Pericardium fibroblast (primary cell): ENCODE results near the gene LIPT2. TPM values are rescaled to one million over a fixed set of nuclear protein-coding genes. Genes with fewer than 3 reads are reported as not detected.

ENCODE experiments used
- total RNA-seq: library from RNA; depleted of rRNA; stranded (reverse); fragments of >200 nt; gene quantifications from 2 replicates; pipeline ENCODE4 v1.2.3, GENCODE V29; 2015

LIPT2 gene
- 0.68 and 7.5 TPM in 2 replicates for total RNA-seq

DNA sequence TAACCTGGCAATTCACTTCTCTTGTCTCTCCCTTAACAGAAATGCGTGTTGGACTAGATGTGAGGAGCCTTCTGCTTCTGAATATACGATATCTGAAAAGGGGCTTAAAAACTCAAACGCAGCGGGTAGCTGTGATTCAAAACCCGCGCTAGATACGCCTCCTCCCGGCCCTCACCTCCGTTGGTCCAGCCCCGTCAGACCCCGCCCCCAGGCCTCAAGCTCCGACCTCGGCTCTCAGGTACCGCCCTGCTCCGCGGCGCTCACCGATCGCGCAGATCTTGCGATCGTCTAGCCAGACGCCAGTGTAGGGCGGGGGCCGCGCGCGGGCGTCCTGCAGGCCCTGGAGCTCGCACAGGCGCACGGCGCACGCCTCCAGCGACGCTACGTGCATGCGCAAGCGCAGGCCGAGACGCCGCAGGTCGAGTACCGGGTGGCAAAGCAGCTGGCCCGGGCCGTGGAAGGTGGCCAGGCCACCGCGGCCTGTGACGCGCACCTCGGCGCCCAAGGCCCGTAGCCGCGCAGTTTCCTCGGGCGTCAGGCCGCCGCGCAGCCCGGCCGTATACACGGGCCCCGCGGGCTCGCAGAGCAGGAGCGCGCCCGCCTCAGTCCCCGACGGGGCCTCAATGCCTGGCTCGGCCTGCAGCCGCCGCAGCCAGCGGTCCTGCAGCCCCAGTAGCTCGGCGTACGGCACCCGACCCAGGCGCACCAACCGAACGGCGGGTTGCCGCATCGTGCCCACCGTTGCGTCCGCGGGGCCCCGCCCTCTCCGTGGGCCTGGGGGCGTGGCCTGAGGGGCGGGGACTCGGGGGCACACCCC is at the start of gene LIPT2:
TSS of gene LIPT2 (minus strand) at position 751 of the 817 bp plus-strand sequence. CDS start at position 730, 21 bp downstream.

DNA sequence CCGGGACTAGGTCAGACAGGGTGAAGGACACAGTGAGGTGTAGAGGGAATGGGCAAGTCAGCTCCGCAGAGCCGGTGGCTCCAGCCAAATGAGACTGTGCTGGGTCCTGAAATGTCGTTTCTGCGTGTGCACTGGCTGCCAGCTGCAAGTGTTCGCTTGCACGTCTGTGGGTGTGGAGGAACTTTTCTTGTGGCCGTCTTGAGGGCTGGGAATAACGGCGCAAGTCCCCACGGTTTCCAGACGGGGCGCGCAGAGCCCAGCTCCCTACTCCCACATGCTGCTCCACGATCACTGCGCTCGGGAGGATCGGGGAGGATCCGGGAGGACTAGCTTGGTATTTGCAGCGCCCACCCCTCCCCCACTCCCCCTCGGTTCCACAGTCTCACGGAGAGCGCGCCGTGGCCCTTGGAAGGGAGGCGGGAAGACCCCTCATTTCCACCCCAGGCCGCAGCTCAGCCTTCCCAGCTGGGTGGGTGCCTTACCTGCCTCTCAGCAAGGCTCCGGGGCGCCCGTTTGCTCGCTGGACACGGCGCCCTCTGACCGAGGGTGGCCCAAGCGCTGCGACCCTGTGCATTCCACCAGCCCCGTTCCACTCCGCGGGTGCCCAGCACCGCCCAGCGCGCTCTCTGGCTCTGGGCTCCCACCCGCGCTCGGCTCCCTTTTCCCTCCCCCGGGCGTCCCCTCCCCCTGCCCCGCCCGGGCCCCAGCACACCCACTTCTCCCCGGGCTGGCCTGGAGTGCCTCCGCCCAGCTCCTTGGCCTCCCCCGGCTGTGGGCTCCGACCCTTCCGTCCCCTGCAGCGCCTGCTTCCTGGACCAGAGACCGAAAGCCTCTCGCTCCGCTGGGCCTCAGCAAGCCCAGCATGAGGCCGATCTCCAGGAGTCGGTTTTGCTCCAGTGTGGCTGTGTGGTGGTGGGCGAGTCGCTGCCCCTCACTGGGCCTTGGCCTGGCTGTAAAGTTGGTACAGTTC is 26.3 kb downstream of the LIPT2 start, which contains the start of gene KCNE3:
TSS of gene KCNE3 (minus strand) at position 634 of the 970 bp plus-strand sequence. CDS start 9,986 bp downstream, outside the sequence.

Other genes starting within 250 kb of the LIPT2 start
- 5.8 and 9.0 TPM in 2 replicates for gene P4HA3, start 182.1 kb downstream of the LIPT2 start, total RNA-seq
- 1.1 and 3.0 TPM in 2 replicates for gene PGM2L1, start 95.3 kb downstream of the LIPT2 start, total RNA-seq
- gene KCNE3, start 26.2 kb downstream of the LIPT2 start, total RNA-seq: 7.5 and 8.5 TPM in 2 replicates
- gene POLD3, start 98.9 kb upstream of the LIPT2 start, total RNA-seq: 5.6 and 11.0 TPM in 2 replicates
- gene CHRDL2, start 237.7 kb upstream of the LIPT2 start, total RNA-seq: not detected in 2 replicates